GM19468 (cell line): Measurements from ENCODE around the gene FMN1.
"Not testable (repeated sequence)": the region's sequence is repeated elsewhere in the genome, so short reads cannot be mapped to it uniquely, and the experiment has no call there.

Experiments
- ATAC-seq: cut with Tn5 transposase; IDR thresholded peaks from one replicate; pipeline ENCODE4 v1.9.1; 2021; ENCODE audit warnings: mild to moderate bottlenecking, moderate library complexity, moderate number of reproducible peaks; ENCODE audit not compliant: unreplicated experiment; ENCODE audit errors: extremely low read depth

Gene FMN1

GRCh38 chr15:32849769-32850668 is 344.5 kb downstream of the FMN1 start:
- ATAC-seq: no peak

- not testable (repeated sequence) for ATAC-seq
Measured at GRCh38 chr15:32846671-32847070, 347.8 kb downstream of the FMN1 start.

- no peak for ATAC-seq
Measured at GRCh38 chr15:32844118-32844711, 350.3 kb downstream of the FMN1 start.

- no peak for ATAC-seq
Measured at GRCh38 chr15:32843219-32843815, 351.2 kb downstream of the FMN1 start.

GRCh38 chr15:32842081-32842480 is 352.4 kb downstream of the FMN1 start:
- ATAC-seq: no peak

- no peak for ATAC-seq
Measured at GRCh38 chr15:32840507-32841245, 353.8 kb downstream of the FMN1 start.

GRCh38 chr15:32838820-32839219 is 355.7 kb downstream of the FMN1 start:
- no peak for ATAC-seq

- ATAC-seq: no peak
Measured at GRCh38 chr15:32838338-32838737, 356.2 kb downstream of the FMN1 start.

- ATAC-seq: no peak
Measured at GRCh38 chr15:32837935-32838334, 356.6 kb downstream of the FMN1 start.

- peak; percentile 46 for ATAC-seq
Measured at GRCh38 chr15:32834156-32834555, 360.4 kb downstream of the FMN1 start.

GRCh38 chr15:32833379-32833821 is 361.1 kb downstream of the FMN1 start:
- no peak for ATAC-seq

- no peak for ATAC-seq
Measured at GRCh38 chr15:32831485-32831884, 363.0 kb downstream of the FMN1 start.

- no peak for ATAC-seq
Measured at GRCh38 chr15:32830241-32830640, 364.3 kb downstream of the FMN1 start.

- no peak for ATAC-seq
Measured at GRCh38 chr15:32829436-32829835, 365.1 kb downstream of the FMN1 start.

GRCh38 chr15:32828507-32829186 is 365.9 kb downstream of the FMN1 start:
- ATAC-seq: no peak

GRCh38 chr15:32826685-32827084 is 367.8 kb downstream of the FMN1 start:
- no peak for ATAC-seq

- ATAC-seq: no peak
Measured at GRCh38 chr15:32825219-32825618, 369.3 kb downstream of the FMN1 start.

- ATAC-seq: no peak
Measured at GRCh38 chr15:32824777-32825176, 369.7 kb downstream of the FMN1 start.

GRCh38 chr15:32823750-32824149 is 370.8 kb downstream of the FMN1 start:
- no peak for ATAC-seq

- ATAC-seq: no peak
Measured at GRCh38 chr15:32822739-32823138, 371.8 kb downstream of the FMN1 start.
